ENCODE measurements around the gene NUP205.

DNA sequence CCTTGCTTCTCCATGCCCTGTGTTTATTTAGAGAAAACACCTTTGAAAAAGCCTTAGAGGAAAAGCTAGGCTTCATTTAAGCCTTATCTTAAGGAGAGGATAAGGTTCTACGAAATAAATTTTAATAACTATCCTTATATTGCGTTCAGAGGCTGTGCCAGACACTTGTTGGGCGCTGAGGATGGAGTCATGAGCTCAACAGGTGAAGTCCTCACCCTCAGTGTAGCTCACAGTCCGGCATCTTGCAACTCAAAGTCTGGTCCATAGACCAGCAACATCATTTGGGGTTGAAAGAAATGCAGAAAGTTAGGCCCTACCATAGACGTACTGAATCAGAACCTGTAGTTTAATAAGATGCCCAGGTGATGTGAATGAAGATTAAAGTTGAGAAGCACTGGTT lies 100.8 kb downstream of the NUP205 start:
- TF ChIP-seq, protein P1, sequence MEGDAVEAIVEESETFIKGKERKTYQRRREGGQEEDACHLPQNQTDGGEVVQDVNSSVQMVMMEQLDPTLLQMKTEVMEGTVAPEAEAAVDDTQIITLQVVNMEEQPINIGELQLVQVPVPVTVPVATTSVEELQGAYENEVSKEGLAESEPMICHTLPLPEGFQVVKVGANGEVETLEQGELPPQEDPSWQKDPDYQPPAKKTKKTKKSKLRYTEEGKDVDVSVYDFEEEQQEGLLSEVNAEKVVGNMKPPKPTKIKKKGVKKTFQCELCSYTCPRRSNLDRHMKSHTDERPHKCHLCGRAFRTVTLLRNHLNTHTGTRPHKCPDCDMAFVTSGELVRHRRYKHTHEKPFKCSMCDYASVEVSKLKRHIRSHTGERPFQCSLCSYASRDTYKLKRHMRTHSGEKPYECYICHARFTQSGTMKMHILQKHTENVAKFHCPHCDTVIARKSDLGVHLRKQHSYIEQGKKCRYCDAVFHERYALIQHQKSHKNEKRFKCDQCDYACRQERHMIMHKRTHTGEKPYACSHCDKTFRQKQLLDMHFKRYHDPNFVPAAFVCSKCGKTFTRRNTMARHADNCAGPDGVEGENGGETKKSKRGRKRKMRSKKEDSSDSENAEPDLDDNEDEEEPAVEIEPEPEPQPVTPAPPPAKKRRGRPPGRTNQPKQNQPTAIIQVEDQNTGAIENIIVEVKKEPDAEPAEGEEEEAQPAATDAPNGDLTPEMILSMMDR (IDR thresholded peaks at IDR 0.05 in 8 of 11, conservative IDR thresholded peaks at IDR 0.05 in 3 of 11), result no peak
- TF ChIP-seq POLR2A (IDR thresholded peaks at IDR 0.05) (no peak), POLR2AphosphoS5 (IDR thresholded peaks at IDR 0.05) (no peak)
